Sigmoid colon (tissue), 7 donors: ENCODE results near the gene DHX35. TPM values are rescaled to one million over a fixed set of nuclear protein-coding genes. Genes with fewer than 3 reads are reported as not detected.

Experiments used
- DNase-seq: peaks from one replicate; pipeline ENCODE4 v3.0.0-alpha.2; 2019
- H3K27ac ChIP-seq, 4 donors: fragments of 200-600 bp; sonication (generic); one replicate each; pipeline ENCODE4 v1.5.1; 2016 to 2019; ENCODE audit warnings: mild to moderate bottlenecking in 1 of 4
- H3K27me3 ChIP-seq, 3 donors: fragments of 200-600 bp; sonication (generic); one replicate each; pipeline ENCODE4 v1.5.1; 2019; ENCODE audit warnings: mild to moderate bottlenecking in 1 of 3
- H3K36me3 ChIP-seq, 4 donors: fragments of 200-600 bp; sonication (generic); one replicate each; pipeline ENCODE4 v1.5.1; 2016 to 2019
- H3K4me1 ChIP-seq, 4 donors: fragments of 200-600 bp; sonication (generic); one replicate each; pipeline ENCODE4 v1.5.1; 2017 to 2019
- H3K4me3 ChIP-seq, 4 donors: fragments of 200-600 bp; sonication (generic); one replicate each; pipeline ENCODE4 v1.5.1; 2017 to 2019; ENCODE audit warnings: mild to moderate bottlenecking in 2 of 4, moderate library complexity in 1 of 4
- H3K9me3 ChIP-seq, 4 donors: fragments of 200-600 bp in 3 of 4; sonication (generic) in 3 of 4; one replicate each; pipeline versions ENCODE4 v1.5.1 to v1.6.1; 2013 to 2019
- CTCF ChIP-seq, 4 experiments: fragments of 450-650 bp in 3 of 4; fragments of 200-600 bp in 1 of 4; IDR thresholded peaks; one replicate each; pipeline ENCODE4 v1.5.1; 2016 to 2019; ENCODE audit warnings: antibody characterized with exemption in 4 of 4, mild to moderate bottlenecking in 3 of 4, moderate library complexity in 2 of 4
- EP300 ChIP-seq, 4 donors: sonication (generic); formaldehyde crosslinking; IDR thresholded peaks; one replicate each; pipeline ENCODE4 v1.6.1; 2017; ENCODE audit warnings: antibody characterized with exemption in 4 of 4
- POLR2A ChIP-seq, 2 donors: fragments of 450-650 bp; IDR thresholded peaks; one replicate each; pipeline ENCODE4 v1.6.1; 2016; ENCODE audit warnings: antibody characterized with exemption in 2 of 2, mild to moderate bottlenecking in 2 of 2, moderate library complexity in 2 of 2
- POLR2AphosphoS5 ChIP-seq, 4 donors: sonication (generic); formaldehyde crosslinking; IDR thresholded peaks; one replicate each; pipeline ENCODE4 v1.6.1; 2017; ENCODE audit warnings: antibody characterized with exemption in 4 of 4
- WGBS, 2 donors: extraction: QIAGEN DNeasy Blood & Tissue Kit; methylation state at CpG; one replicate each; pipeline ENCODE4 v1.1.7; 2013; 5-methylcytosine and 5-hydroxymethylcytosine counted together
- intact Hi-C: fragments of 100-400 bp; cut with DNase I; formaldehyde crosslinking; loops from one replicate; pipeline ENCODE4 v1.15.1; 2023
- polyA plus RNA-seq, 3 donors: library from polyadenylated mRNA; stranded (reverse); fragments of 200-250 nt; gene quantifications; one replicate each; pipeline ENCODE4 v1.2.3, GENCODE V29; 2013
- total RNA-seq, 4 donors: library from RNA; depleted of rRNA; stranded (reverse); fragments of >200 nt; gene quantifications; one replicate each; pipeline ENCODE4 v1.1.0, GENCODE V29; 2016
- donor health status: healthy with polysubstance abuse.
- donor health status: Bipolar disorder and iron deficiency.
- donor health status: healthy.

Gene DHX35
- total and polyA plus RNA-seq, 7 donors, result 8.8 to 33.2 (median 16.1) TPM

GRCh38 chr20:38934530-38934929, 27.6 kb upstream of the DHX35 start:
- peaks cover 0 to 7% (median 0%) of the 10 kb centered on the region in 4 donors for H3K36me3 ChIP-seq
- peaks cover 0 to 67% (median 22%) of the 10 kb centered on the region in 4 donors for H3K4me1 ChIP-seq
- no peaks in the 10 kb centered on the region for H3K27me3 ChIP-seq
- intact Hi-C loops, result no loop called here
- 95 to 96% methylated on average over 5 of the region's 5 CpGs for WGBS, 2 donors
- H3K4me3 ChIP-seq, result no peak overlapping the region
- TF ChIP-seq EP300 (IDR thresholded peaks at IDR 0.05), result no peak
- TF ChIP-seq POLR2AphosphoS5 (IDR thresholded peaks at IDR 0.05), result no peak
- no peak for TF ChIP-seq CTCF (IDR thresholded peaks at IDR 0.05)
- no peak for TF ChIP-seq POLR2A (IDR thresholded peaks at IDR 0.05)
- no peak for DNase-seq
- peak overlapping the region in 2 of 4 donors; percentile 85 to 87 for H3K27ac ChIP-seq
- H3K9me3 ChIP-seq, result no peaks in the 10 kb centered on the region

- whole genome bisulfite sequencing, 2 donors, result 63 to 79% methylated on average over 3 of the region's 3 CpGs
- Histone ChIP-seq H3K4me3 (no peak overlapping the region), H3K27me3 (no peaks in the 10 kb centered on the region), H3K9me3 (no peaks in the 10 kb centered on the region), H3K4me1 (peaks cover 0 to 64% (median 23%) of the 10 kb centered on the region in 4 donors), H3K27ac (peak overlapping the region in 3 of 4 donors; percentile 49 to 87 (median 85)), H3K36me3 (peaks cover 0 to 13% (median 0%) of the 10 kb centered on the region in 4 donors)
- TF ChIP-seq CTCF (IDR thresholded peaks at IDR 0.05) (no peak), POLR2AphosphoS5 (IDR thresholded peaks at IDR 0.05) (no peak), POLR2A (IDR thresholded peaks at IDR 0.05) (no peak), EP300 (IDR thresholded peaks at IDR 0.05) (no peak)
- intact Hi-C loops, result no loop called here
- DNase-seq, result no peak
These were observed 26.9 kb upstream of the DHX35 start for GRCh38 chr20:38935285-38935684.

DNA sequence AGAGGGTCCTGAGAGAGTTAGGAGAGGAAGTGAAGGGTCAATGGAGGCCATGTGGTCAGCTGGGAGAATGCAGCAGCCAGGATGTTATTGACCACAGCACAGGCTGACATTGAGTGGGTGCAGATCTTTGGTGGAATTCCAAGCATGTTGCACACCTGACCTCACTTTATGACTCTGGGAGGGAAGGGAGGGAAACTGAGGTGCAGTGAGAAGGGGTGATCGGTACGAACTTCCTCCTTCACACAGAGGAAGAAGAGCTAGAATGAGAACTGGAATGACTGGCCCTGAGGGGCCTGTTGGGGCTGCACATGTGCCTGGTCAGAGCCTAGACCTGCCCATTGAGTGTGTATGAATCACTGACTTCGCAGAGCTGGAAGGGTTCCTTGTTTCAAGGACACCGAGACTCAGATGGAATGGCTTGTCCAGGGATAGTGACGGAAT, 26.2 kb upstream of the DHX35 start:
- Histone ChIP-seq H3K4me3 (no peak overlapping the region), H3K4me1 (peaks cover 0 to 61% (median 21%) of the 10 kb centered on the region in 4 donors), H3K27me3 (no peaks in the 10 kb centered on the region), H3K27ac (peak overlapping the region in 3 of 4 donors; percentile 31 to 87 (median 85)), H3K9me3 (no peaks in the 10 kb centered on the region), H3K36me3 (peaks cover 0 to 13% (median 0%) of the 10 kb centered on the region in 4 donors)
- 82 to 97% methylated on average over 5 of the region's 5 CpGs for WGBS, 2 donors
- no peak for TF ChIP-seq CTCF (IDR thresholded peaks at IDR 0.05)
- TF ChIP-seq EP300 (IDR thresholded peaks at IDR 0.05), result no peak
- TF ChIP-seq POLR2A (IDR thresholded peaks at IDR 0.05), result no peak
- TF ChIP-seq POLR2AphosphoS5 (IDR thresholded peaks at IDR 0.05), result no peak
- DNase-seq, result no peak
- intact Hi-C loops, result no loop called here

DNA sequence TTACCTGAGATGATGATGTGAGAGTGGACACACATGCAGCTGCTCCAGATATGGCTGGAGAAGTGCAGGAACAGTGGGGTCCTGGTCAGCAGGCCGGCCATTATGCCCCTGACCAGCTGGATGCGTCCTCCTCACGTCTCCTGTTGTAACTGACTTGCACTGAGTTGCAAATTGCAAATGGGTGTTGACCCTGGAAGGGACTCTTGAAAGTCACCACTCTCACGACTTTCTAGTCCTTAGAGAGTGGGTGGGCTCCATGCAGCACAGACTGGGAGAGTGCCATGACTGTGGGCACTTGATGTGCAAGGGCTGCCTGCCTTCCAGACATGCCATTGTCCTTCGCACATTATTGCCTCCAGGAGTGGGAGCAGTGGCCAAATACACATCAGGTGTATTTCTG, 25.1 kb upstream of the DHX35 start:
- no peaks in the 10 kb centered on the region for H3K9me3 ChIP-seq
- H3K4me1 ChIP-seq, result peaks cover 0 to 51% (median 19%) of the 10 kb centered on the region in 4 donors
- H3K36me3 ChIP-seq, result peaks cover 0 to 18% (median 0%) of the 10 kb centered on the region in 4 donors
- no peak for DNase-seq
- TF ChIP-seq POLR2A (IDR thresholded peaks at IDR 0.05), result no peak
- H3K27ac ChIP-seq, result peak overlapping the region in 2 of 4 donors; percentile 85 to 87
- WGBS, 2 donors, result 95 to 97% methylated on average over 5 of the region's 5 CpGs
- no peaks in the 10 kb centered on the region for H3K27me3 ChIP-seq
- intact Hi-C loops, result no loop called here
- no peak overlapping the region for H3K4me3 ChIP-seq

DNA sequence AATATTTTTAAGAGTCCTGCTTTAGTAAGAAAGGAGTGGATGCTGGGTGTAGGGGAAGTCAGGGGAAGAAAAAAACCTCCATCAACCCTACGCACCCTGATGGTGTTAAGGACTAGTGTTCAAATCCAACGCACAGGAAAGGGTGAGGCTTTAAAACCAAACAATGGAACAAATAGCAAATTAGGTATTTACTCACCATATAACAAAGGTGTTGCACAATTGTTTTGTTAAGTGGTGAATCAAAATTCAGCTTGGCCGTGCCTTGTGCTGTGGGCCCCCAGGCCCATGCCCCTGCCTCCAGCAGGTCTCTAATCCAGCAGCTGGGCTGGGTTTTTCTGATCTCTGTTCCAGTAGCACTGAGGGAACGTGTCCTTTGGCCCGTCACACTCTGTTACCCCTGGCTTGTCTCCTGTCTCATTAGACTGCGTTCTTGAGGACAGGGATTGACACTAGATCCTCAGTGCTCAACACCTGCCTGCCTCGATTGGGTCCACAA, 24.1 kb upstream of the DHX35 start:
- H3K27me3 ChIP-seq, result no peaks in the 10 kb centered on the region
- peak; percentile 4 for DNase-seq
- no peaks in the 10 kb centered on the region for H3K9me3 ChIP-seq
- H3K4me3 ChIP-seq, result no peak overlapping the region
- peaks cover 0 to 28% (median 1%) of the 10 kb centered on the region in 4 donors for H3K36me3 ChIP-seq
- intact Hi-C loops, result no loop called here
- WGBS, 2 donors, result 84 to 90% methylated on average over 7 of the region's 7 CpGs
- H3K4me1 ChIP-seq, result peaks cover 0 to 42% (median 15%) of the 10 kb centered on the region in 4 donors
- no peak for TF ChIP-seq CTCF (IDR thresholded peaks at IDR 0.05)
- TF ChIP-seq POLR2AphosphoS5 (IDR thresholded peaks at IDR 0.05), result no peak
- no peak for TF ChIP-seq POLR2A (IDR thresholded peaks at IDR 0.05)
- TF ChIP-seq EP300 (IDR thresholded peaks at IDR 0.05), result no peak
- H3K27ac ChIP-seq, result peak overlapping the region in 2 of 4 donors; percentile 85 to 87
